NCI-H1092 treated with DMSO at 0.1 percent for 48 hours (cell line): ENCODE results near the gene MALSU1.
A peak's percentile ranks its signal among the peaks of the same experiment; 100 is the strongest.

Source experiments
- DNase-seq: peaks from one replicate; lab custom pipeline; 2025; lab: John Stamatoyannopoulos, UW

Gene MALSU1

DNA sequence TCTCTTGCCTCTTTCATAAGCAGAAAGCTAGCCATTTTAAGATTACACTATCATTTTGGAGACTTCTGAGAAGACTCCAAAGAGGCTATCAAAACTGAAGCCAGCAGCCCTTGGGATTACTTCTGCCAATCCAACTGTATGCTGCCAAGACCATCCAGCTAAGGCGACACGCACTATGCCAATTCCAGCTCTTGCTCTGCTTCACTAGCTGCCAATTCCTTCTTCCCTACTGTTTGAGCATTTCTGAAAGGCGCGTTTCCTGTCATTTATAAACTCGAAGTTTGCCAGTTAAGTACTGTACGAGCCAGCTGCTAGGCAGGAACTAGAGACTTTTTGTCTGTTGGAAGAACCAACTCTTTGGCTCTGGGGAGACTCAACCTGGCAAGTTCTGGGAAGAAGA, 36.5 kb downstream of the MALSU1 start:
- no peak for DNase-seq

DNA sequence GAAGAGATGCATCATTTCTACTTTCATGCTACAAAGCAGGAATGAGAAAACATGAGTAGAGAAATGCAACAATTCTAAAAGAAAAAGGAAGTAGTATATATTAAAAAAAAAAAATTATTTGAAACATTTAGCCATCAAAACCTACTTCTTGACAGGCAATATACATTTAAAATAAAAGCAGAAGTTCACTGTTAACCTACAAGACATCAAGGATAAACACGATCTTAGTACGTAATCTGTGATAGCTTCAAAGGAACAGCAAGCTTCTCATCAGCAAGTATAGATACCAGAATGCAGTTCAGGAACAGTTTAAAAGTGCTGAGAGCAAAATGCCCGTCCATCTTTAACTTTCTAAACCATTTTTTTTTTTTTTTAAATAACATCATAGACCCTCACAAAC, 36.9 kb downstream of the MALSU1 start:
- no peak for DNase-seq

DNA sequence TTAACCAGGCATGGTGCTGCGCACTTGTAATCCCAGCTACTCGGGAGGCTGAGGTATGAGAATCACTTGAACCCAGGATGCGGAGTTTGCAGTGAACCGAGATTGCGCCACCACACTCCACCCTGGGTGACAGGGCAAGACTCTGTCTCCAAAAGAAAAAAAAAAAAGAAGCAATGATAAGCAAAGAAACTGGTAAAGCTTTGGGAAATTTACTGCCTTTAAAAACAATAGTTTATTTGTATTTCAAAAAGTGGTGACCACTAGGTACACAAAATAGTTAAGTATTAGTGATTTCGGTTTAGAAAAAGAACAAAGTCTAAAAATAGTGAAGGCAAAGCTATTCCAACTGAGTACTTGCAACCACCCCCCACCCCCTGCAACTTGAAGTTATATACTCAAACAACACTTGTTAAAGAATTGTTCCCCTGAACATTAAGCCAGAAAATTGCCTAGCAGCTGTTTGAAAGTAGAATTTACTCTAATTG, 37.7 kb downstream of the MALSU1 start:
- DNase-seq = no peak

DNA sequence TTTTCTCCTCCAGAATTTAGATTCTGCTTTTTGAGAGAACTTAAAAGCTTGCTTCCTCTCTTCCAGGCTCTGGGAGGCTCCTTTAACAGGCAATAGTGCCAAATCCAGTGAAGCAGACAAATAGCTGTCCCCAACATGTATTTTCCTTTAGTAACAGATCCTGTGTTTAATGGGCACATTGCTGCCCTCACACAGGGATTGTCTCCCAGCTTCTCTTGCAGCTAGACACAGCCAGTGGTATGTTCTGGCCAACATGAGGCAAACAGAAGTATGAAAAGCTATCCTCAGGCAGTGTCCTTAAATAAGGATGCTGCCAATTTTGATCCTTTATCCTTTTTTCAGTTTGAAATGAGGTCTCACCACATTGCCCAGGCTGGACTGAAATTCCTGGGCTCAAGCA, 38.2 kb downstream of the MALSU1 start:
- no peak for DNase-seq

DNA sequence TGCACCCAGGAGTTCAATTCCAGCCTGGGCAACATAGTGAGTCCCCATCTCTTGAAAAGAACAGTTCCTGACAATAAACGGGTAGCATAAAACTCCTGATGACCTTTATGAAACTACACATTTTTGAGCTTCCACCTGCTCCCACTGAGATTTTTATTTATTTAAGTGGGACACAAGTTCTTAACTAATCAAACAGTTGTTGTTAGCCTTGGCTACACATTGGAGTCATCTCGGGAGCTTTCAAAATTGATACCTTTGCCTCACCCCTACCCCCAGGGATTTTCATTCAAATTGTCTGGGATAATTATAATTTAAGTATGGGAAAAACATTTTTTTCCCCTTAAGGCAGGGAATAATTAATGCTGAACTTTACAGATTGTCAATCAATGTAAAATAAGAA, 39.3 kb downstream of the MALSU1 start:
- no peak for DNase-seq

DNA sequence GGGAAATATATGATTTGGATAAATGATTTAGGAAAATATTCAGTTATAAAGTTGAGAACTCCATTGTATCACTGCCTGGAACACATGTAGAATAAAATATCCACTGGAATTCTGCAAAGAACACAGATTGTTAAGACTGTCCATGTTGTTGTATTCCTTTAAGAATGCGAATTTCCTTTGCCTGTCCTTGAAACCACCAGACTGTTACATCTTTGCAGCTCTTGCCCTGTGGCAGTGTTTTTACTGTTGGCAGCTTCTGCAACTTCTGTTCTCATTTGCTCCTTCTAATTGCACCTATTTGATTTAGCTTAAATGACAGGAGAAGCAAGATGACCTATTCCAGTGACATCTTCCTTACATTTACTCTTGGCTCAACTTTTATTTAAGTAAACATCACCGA, 39.7 kb downstream of the MALSU1 start:
- DNase-seq = no peak

DNA sequence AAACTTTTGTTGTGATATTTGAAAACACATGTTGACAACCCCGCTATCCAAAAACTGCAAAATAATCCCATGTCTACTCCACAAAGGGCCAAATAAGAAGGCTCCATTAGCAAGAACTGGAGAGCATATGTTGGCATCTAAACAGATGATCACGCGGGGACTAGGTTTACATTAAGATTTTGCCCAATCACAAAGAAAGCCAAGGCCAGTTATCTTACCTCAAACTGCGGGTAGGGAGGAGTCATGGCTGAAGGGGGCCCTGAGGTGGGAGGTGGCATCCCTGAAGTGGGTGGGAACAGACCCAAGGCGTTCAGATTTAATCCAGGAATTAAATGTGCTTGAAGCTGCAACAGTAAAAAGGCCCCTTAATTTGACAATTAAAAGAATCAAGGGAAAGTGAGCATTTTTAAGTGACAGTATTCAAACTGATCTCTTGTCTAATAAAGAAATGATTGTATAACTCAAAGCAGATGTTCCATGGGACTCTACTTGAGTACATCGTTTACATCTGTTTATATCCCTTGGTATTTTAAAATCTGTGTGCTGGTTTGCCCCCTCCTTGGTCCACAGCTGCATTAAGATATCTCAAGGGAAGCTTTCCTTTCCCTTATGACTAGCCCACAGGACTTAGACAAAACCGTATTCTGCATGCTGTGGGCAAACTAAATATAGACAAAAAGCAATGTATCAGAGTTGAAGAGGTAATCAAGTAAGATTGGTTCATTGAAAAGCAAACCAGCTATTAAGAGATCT, 42.9 kb downstream of the MALSU1 start:
- DNase-seq = no peak

DNA sequence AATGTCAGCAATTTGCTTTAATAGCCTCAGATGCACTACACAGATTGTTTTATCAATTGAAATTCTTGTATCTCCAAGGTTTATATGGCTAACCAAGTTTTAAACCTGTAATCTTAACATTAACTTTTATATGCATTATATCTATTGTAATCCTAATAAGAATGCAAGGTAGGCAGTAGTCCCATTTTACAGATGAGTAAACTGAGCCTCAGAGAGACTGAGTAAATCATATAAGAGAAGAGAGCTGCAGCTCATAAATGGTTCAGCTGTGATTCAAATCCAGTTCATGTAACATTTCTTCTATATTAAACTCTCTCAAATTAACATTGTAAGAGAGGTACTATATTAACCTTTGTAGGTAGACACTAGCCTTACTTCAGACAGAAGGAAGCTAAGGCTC, 44.0 kb downstream of the MALSU1 start:
- no peak for DNase-seq

DNA sequence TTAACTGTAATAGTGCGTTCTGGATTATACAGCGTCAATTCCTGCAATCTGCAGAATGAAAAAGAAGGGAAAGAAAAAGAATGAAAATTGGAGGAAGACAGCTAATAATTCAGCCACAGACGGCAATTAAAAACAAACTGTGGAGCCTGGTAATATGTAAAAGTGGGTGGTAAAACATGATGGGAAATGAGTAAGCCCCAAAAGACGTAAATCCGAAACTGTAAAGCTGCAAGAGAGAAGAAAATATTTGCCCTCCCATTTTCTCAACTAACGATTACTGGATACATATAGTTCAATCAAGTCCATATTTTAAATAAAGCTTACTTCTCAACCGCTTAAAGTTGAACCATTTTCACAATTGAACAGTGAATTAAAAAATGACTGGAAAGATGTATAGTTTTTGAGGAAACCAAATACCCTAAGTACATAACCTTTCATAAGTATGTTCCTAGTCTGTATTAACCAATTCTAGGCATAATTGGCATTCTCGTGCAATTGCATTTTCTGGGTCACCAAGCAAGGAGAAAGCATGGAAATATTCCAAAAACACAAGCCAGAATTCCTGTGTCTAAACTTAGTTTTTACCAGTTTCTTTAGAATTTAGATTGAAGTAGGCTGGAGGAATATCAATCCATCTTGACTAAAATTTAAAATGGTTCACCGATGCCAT, 44.8 kb downstream of the MALSU1 start:
- no peak for DNase-seq

DNA sequence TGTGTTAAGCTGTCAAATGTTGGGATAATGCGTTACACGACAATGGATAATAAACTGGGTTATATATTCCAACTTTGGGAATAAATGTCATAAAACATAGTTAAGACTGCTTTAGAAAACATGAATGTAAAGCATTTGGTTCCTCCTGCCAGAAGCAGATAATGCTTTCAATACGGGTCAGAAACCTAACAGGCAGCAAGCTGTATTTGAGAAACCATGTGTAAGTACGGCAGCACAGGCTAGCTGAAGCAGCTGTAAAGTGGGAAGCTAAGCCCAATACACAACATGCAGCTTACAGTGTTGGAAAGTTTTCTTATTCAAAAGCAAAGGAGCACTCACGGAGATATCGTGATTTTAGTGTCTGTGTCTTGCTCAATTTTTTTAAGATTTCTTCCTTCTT, 46.5 kb downstream of the MALSU1 start:
- DNase-seq = no peak

DNA sequence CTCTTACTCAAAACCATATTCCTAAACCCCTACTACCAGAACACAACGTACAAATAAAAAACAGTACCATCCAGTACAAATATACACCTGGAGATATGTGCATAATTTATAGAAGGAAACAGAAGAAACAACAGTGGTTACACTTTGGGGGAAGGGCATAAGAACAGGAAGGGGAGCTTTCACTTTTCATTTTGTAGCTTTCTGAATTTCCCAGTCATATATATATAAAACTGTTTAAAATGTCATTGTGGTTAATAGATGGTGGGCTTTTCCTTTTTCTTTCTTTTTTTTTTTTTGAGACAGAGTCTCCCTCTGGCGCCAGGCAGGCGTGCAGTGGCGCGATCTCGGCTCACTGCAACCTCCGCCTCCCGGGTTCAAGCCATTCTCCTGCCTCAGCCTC, 47.2 kb downstream of the MALSU1 start:
- no peak for DNase-seq

DNA sequence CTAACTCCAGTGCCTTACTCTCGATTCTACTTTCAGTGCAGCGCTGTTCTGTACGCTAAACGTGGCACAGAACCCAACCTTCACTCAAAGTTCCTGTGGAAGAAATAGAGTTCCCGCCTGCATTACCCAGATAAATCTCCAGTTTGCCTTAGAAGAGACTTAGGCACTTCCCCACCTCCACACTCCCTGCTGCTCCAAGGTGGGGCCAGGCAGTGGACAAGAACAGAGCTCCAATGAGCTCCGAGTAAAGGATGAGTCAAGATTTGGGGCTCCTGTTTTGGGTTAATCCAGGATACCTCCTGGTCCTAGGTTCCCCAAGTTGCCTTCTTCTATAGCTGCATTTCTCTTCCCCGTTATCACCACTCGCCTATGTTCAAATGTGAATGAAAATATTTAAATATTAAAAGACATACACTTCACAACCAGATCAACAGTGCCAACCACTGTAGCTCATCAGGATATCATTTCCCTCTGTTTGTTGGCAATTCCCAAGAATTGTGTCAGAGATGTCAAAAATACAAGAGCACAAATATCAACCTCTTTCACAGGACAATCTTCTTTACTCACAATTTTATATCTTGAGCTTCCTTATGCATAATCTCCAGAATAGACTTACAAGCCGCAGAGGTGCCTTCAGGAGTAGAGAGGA, 48.0 kb downstream of the MALSU1 start:
- DNase-seq = no peak

DNA sequence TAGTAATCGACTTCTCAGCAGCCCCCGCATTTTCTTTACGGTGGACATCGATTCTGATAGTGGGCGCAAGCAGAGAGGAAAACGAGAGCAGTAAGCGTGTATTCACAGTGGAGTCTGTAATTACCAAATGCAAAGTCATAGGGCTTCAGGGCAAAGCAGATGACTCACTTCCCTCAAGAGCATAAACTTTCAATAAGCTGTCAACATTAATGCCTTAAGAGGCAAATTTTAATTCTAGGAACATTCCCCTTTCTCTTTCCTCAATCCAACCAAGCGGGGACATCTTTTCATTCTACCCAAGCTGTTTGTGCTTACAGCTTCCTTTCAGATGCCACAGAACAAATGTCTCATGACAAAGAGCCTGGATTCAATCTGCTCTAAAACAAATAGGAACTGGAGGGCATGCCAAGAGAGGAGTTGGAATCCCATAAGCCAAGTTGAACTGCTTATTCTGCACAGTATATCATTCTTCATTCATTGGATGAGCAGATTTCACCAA, 48.6 kb downstream of the MALSU1 start:
- no peak for DNase-seq

DNA sequence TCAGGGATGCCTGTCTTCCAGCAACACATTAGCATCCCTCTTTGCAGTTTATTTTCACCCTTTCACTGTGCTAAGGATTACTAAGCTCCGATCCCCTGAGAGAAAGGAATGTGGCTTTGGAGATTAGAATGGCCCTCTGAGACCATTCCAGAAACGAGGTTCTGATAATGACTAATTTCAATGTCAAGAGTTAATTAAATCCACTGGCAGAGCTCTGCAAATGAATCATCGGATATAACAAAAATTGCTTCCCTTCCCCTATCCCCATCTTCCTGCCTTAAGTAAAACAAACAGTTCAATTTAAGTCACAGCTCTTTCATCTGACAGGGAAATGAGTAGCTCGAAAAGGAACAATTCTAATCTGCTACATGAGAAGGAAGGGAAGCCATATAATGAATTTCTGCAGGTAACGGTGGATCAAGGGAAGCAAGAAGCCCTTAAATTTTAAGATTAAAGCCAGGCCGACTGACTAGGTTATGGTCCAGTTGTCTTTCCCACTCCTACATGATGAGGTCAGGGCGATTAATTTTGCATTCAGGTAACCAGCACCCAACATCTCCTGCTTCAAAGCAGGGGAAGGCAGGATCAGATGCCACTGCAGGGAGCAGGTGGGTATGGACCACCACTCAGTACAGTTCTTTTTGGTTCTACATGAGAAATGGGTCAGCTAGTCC, 50.5 kb downstream of the MALSU1 start:
- DNase-seq = no peak

DNA sequence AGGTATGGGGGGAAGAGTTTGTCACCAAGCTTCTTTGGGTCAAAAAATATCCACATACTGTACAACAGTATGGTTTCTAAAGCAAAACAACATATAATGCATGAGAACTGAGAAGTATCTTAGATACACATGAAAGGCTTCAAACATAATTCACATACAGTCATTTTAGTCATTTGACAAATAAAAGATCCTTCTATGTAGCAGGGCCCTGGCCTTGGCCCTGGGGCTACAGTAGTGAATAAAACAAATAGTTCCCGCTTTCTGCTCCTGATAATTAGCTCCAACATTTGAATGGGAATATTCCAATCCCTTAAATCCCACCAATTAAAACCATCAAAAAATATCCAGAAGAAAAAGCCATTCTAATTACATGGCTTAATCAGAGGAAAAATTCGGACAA, 51.3 kb downstream of the MALSU1 start:
- DNase-seq = no peak

DNA sequence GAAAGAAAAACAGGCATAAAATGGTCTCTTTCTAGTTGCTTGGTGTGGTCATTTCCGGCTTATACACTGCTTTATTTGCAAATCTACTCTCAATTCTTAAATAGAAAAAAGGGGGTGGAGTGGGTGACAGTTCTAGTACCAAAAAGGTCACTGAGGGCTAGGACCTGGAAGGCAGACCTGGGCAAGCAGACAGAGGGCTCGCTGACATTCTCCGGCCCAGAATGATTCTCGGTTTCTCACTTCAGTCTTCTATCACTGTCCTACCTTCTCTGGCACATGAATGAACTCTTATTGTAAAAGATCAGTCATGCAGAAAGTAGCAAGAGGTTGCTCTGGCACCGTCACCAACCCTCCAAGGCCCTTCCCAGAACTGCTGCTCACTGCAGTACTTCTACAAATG, 54.0 kb downstream of the MALSU1 start:
- DNase-seq = peak; percentile 94

DNA sequence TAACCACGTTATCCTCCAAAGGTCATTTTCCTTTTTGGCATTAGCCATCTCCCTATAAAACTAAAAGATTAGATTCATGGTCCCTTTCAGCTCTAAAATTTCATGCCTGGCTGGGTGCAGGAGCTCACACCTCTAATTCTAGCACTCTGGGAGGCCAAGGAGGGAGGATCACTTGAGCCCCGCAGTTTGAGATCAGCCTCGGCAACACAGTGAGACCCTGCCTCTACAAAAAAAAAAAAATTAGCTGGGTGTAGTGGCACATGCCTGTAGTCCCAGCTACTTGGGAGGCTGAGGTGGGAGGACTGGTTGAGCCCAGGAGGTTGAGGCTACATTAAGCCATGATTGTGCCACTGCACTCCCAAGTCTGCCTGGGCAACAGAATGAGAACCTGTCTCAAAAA, 57.0 kb downstream of the MALSU1 start:
- DNase-seq = no peak

DNA sequence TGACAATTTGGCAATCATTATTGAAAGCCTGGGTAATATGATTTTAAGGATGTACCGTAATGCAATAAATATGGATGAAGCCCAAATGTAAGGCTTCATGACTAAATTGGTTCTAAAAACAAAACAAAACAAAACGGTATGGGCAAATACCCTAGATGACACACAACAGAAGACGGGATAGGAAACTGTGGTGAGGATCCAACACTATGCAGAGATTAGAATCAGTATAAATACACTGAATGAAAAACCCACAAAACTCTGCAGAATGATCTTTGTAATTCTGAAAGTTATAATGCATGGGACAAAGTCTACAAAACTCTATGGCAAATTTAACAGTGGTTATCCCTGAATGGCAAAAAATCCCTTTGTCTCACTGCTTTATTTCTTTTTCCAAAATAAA, 57.6 kb downstream of the MALSU1 start:
- no peak for DNase-seq

DNA sequence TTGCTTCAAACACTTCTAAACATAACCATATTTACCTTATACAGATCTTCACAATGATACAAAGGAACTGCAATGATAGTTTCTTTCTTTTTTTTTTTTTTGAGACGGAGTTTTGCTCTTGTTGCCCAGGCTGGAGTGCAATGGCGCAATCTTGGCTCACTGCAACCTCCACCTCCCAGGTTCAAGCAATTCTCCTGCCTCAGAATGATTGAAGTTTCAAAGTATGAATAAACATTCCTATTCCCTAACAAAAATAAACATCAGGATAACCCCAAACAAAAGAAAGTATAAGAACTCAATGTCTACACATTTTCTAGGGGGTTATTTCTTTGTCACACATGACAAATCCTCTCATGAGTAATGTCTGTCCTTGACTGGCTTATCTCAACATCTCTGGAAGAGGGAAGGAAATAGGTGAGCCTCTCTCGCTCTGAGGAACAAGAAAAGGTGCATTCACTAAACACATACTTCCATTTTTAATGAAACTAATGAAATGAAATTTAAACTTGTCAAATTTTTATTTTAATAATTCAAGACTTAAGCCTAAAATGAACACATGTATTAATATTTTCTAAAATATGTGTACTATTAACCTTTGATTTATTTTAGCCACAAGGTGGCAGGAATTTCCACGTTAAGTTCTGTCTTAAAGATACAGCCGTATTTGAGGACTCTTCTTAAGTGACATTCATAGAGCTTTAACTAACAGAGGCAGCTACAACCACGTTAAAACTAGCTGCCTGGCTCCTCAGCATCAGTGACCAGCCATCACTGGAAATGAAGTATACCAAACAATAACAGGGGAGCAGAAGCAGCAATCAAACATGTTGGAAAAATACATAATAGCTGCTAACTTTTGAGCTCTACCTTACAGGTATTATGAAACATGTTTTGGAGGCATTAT, 58.3 kb downstream of the MALSU1 start:
- peak; percentile 34 for DNase-seq

DNA sequence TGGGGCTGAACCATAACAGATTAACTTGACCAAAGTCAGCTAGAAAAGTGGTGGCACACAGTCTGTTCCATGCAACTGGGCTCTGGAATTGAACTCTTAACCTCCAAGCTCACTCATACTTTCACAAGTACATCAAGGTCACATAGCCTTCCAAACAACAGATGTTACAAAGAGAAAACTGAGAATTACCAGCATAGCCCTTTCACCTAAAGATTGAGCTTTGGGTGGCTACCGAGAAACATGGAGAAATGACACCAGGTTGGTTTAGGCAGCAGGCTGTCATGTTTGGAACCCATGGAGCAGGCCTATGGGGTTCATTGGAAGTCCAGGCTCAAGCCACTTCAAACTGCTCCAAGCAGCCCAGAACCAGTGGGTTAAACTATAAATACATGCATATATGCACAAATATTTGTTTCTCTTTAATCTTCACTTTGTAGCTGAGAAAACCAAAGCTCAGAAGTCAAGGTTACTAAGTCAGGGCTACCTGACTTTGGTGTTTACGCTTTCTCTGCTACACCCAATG, 59.1 kb downstream of the MALSU1 start:
- DNase-seq = no peak
